GM19099 (cell line): Measurements from ENCODE around the gene MPZL3.

Experiments
- POLR2A ChIP-seq: IDR thresholded peaks from 3 replicates; pipeline ENCODE4 v1.6.1; 2011; ENCODE audit warnings: low read depth; ENCODE audit not compliant: insufficient read length; ENCODE audit errors: extremely low read depth

The MPZL3 gene, protein sequence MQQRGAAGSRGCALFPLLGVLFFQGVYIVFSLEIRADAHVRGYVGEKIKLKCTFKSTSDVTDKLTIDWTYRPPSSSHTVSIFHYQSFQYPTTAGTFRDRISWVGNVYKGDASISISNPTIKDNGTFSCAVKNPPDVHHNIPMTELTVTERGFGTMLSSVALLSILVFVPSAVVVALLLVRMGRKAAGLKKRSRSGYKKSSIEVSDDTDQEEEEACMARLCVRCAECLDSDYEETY

DNA sequence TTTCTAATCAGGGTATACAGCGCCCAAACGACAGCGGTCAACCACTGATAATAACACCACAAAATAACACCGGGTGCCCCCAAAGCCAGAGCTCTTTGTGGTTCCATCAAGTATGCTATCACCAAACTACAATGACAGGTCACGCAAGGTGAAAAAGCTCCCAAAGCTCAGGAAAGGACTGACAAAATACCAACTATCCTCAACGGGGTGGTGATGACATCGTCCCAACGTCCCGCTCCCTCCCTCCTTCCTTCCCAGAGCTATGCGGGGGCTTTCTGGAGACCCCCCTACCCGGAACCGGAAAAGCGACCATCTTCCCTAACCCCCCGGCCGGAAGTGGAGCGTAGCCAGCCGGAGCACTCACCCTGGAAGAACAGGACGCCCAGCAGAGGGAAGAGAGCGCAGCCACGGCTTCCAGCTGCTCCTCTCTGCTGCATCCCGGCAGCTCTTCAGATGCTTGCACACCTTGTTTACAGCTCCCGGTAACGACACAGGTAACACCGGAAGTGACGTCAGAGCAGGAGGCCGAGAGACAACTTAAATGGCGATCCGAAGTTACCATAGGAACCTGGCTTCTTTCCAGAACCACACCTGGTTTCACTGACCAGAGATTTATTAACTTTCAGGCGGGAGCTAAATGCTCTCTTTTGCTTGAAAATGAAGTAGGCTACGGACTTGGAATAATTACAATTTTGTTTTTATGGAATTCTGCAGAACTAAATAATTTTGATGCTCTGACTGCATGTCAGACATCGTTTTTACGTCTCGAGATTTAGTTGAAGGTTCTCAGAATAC is at the start of gene MPZL3:
Gene MPZL3, minus strand, starts transcription at position 508 of the 795 bp plus-strand sequence. Its CDS starts 71 bp downstream, at position 437.
- TF ChIP-seq POLR2A: peak; percentile 78

DNA sequence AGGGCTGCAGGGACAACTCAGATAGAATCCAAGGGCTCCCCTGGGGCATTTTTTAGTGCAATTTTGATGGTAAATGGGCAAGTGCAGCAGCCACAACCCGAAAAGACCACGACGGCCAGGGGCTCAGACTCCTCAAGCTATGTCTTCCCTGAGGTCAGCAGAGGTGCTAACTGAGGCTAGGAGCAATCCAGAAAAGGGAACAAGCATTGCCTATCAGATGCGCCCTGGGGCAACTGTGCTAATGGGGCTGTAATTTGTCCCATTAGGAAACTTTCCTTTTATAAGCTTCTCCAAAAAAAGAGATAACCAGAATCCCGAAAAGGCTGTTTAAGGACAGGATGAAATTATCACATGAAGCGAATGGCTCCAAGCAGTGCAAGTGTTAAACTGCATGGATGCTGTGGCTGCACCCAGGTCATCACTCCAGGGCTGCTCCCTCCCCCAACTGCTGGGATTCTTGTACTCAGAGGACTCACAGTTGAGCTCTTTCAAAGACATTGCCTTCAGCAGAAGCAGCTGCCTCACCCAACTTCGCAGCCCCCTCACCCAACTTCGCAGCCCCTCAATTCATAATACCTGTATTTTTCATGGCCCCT is 49.5 kb upstream of the MPZL3 start:
- TF ChIP-seq POLR2A: no peak

DNA sequence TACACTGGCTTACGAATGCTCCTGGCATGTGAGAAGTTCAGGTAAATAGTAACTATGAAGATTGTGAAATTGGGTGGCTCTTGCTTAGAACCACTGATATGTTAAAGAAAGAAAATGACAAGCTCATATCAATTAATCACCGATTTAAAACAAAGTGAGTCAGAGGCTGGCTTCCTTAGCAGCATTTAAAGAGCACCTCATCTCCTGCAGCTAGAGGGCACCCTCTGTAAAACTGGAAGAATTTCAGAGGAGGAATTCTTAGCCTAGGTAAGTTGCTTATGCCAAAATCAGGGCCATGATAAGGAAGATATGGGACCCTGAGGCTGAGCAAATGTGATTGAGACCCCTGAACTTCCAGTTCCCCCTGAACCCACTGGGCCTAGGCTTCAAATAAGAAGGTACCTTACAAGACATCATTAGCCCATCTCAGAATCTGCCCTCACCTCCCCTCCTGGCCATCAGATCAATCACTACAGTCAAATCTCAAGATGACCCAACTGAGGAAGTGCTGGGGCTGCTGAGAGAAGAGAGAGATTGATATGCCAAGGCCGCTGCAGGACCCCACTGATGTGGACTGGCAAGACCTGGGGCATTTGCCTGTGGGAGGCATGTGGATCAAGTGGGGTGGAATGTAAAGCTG is 43.8 kb upstream of the MPZL3 start:
- no peak for TF ChIP-seq POLR2A

DNA sequence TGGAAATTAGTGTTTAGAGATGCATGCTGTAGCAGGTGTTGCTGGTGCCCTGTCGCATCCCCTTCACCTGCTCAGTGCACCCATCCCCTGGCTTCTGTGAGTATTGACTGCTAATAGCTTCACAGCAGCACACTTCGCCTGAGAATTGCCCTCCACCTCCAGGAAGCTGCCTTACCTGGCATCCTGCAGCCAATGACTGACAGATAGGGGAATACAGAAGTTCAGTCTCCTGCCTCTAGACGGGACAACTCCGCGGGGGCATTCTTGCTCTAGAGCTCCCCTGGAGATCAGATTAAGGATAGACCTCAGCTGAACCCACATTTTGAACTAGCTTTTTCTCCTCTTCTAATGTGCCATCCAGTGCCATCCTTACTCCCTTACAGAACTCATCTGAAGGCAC is 43.0 kb upstream of the MPZL3 start:
- no peak for TF ChIP-seq POLR2A

DNA sequence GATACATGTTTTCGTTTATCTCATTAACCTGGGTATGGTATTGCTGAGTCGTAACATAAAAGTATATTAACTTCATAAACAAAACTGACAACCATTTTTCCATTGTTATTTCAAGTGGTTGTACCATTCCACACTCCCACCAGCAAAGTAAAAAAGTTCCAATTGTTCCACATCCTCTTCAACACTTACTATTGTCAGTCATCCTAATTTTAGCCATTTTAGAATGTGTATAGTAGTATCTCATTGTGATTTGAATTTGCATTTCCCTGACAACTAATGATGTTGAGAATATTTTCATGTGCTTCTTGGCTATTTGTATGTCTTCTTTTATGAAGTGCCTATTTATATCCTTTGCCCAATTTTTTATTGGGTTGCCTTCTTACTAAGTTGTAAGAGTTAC is 41.9 kb upstream of the MPZL3 start:
- no peak for TF ChIP-seq POLR2A

DNA sequence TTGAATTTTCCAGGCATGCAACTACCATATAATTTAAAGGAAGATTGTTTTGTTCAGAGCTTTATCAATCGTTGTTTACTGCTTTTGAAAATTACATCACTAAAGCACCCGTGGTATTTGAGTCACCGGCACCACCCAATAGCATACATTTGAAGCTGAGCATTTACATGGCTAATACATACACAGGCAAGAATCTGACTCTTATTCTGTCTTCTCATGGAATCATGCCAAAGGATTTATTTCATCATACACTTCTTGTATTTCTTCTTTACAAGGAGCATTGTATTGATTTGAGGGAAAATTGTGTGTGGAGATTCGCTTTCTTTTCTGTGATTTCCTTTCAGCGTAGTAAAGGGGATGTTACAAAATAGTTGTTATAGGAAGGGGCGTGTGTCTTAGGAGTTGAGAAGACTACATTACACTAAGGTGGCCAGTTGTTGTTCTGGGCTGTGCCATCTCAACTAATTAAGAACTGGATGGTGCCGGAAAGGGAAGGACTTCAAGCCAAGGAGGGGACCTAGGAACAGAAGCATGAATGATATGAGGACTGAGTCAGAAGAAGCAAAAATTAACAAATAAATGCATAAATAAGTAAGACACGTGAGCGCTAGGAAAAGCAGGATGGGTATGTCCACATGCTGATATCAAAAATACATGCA is 39.4 kb upstream of the MPZL3 start:
- no peak for TF ChIP-seq POLR2A

DNA sequence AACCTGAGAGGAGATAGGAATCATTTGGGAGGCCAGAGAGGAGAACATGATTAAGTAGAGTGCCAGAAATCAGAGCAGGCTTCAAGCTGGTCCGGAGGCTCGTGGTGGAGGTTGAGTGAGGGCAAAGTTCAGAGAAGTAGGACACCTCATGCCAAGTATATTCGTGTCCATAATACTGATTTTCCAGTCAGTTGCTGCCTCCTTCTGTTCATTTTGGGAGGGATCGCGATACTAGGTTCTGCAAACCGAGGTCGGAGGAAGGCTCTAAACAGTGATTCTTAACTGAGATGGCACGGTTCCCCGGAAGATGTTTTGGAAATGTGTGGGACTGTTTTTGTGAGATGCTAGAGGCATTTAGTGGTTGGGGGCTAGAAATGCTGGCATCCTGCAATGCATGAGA is 38.8 kb upstream of the MPZL3 start:
- TF ChIP-seq POLR2A: no peak

DNA sequence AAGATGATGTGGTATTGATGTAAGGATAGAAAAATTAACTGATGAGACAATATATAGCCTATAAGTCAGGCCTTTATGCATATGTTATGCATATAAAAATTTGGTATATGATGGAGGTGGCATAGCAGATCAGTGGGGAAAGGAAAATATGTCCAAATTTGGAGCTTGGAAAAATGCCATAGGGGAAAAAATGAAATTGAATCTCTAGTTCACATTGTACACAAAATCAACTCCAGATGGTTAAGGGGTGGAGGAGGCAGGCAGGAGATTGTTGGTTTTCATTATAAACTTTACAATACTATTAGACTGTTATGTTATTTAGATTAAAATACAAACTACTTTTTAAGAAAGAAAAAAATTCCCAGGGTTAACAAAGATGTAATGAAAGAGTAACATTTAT is 37.2 kb upstream of the MPZL3 start:
- TF ChIP-seq POLR2A: no peak

DNA sequence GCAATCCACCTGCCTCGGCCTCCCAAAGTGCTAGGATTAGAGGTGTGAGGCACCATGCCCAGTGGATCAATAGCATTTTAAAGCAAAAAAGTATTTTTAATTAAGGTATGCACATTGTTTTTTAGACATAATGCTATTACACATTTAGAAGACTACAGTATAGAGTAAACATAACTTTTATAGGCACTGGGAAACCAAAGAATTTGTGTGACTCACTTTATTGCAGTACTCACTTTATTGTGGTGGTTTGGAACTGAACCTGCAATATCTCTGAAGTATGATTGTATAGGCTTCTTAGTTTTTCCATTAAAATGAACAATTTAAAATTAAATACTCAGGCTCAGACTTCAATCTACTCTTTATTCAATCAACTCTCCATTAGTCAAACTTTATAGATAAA is 34.8 kb upstream of the MPZL3 start:
- no peak for TF ChIP-seq POLR2A

DNA sequence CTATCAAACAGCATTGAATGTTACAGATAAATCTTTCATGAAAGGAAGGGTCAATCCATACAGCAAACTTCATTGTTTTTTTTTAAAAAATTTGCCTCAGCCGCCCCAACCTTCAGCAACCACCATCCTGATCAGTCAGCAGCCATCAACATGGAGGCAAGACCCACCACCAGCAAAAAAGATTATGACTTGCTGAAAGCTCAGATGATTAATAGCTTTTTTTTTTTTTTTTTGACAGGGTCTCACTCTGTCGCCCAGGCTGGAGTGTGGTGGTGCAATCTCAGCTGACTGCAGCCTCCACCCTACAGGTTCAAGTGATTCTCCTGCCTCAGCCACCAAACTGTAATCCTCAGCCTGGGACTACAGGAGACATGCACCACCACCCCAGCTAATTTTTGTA is 34.4 kb upstream of the MPZL3 start:
- no peak for TF ChIP-seq POLR2A

DNA sequence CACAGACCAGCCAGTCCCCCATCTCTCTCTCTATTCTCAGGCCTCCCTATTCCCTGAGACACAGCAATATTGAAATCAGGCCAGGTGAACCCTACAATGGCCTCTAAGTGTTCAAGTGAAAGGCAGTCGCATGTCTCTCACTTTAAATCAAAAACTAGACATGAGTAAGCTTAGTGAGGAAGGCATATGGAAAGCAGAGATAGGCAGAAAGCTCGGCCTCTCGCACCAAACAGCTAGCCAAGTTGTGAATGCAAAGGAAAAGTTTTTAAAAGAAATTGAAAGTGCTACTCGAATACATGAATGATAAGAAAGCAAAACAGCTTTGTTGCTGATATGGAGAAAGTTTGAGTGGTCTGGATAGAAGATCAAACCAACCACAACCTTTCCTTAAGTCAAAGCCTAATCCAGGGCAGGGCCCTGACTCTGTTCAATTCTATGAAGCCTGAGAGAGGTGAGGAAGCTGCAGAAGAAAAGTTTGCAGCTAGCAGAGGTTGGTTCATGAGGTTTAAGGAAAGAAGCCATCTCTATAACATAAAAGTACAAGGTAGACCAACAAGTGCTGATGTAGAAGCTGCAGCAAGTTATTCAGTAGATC is 31.7 kb upstream of the MPZL3 start:
- TF ChIP-seq POLR2A: no peak

DNA sequence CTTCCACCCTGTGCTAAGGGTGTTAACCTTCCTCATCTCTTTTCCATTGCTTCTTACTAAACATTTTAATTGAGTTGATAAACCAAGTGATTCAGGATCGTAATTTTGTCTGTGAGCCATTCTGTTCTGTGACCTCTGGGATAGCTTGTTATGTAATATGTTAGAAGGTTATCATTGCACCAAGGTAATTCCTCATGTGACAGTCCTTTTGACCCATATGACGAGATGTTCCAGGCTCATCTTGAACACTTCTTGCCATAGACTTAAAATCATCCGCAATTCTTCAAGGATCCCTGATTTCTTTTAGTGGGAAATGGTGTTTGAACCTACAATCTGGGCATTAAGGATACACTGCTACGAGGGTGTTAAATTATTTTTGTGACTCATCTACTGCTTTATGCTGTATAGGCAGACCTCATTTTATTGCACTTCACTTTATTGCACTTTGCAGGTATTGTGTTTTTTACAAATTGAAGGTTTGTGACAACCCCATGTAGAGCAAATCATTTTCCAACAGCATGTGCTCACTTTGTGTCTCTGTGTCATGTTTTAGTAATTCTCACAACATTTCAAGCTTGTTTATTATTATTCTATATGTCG is 31.0 kb upstream of the MPZL3 start:
- no peak for TF ChIP-seq POLR2A

DNA sequence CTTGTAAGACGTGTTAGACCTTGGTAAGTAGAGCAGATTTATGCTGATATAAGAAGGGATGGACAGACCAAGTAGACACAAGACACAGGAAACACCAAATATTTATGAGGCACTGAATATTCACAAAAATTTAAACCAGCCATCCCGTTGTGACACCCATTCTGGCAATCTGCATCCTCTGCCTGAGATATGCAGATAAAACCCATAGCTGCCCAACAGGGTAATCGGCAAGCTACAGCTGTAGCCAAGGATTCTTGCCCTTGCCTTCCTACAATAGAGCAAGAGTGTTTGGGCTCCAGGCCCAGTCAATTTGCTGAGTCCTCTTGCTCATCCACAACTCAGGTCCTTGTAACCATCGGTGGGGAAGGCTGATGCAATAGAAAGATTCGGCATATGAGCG is 30.4 kb upstream of the MPZL3 start:
- no peak for TF ChIP-seq POLR2A

DNA sequence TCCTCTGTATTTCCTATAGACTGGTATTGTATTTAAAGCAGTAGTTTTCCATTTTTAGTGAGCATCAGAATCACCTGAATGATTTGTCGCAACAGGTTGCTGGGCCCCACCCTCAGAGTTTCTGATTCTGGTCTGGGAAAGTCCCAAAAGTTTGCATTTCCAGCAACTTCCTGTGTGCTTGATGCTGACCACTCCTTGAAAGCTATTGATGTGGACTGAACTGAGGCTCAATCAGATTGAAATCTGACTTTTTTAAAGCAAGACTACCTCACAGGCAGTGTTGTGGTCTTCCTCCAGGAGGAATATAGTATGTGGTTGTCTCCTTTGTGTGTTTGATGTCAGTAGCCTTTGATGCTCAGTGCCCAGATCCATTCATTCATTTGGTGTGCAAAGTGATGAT is 29.1 kb upstream of the MPZL3 start:
- TF ChIP-seq POLR2A: no peak

DNA sequence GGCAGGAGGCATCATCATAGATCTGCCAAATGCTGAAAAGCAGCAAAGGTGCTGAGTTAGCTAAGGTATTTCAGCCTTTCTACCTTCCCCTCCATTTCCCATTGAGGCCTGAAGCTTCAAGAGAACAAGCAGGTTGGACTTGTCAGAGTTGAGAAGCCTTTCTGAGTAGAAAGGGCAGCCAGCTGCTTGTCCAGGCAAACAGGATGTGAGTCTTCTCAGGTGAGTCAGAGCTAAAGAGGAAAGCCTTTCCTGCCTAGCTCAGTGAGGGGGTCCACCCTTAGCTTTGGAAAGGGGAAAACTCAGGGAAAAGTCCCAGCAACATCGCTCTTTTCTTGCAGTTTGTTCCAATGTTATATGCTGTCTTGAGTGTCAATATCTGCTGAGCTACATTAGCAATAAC is 25.1 kb upstream of the MPZL3 start:
- no peak for TF ChIP-seq POLR2A

DNA sequence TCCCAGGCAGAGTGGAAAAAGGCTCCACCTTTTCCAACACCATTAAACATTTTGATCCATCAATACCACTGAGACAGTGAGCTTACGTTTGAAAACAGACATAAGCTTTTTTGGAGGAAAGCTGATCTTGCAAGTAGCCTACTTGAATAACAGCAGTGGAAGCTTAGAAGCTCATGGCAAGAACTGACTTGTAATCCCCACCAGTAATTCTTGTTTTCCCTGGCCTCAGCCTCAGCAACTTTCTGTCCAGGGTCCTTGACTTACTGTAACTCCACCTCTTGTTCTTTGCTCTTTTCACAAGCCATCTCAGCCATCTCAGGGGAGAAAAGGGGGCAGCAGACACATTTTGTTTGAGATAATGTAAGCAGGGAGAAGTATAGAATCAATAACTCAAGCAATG is 24.3 kb upstream of the MPZL3 start:
- TF ChIP-seq POLR2A: no peak
